HEK293 (cell line): ENCODE data around the gene LRRC27.

Experiments
- CTCF ChIA-PET: fragments of 350-600 bp; formaldehyde crosslinking; extraction: SDS; loops from one replicate; lab custom pipeline; 2021; ENCODE audit warnings: antibody characterized with exemption; lab: Yijun Ruan, JAX
- POLR2A ChIA-PET: fragments of 300-600 bp; formaldehyde crosslinking; extraction: SDS; loops from one replicate; lab custom pipeline; 2020; ENCODE audit warnings: antibody characterized with exemption, inconsistent platforms; lab: Yijun Ruan, JAX
- H3K27ac ChIP-seq: fragments of 200-500 bp; sonication (Bioruptor generic); 2 replicates; pipeline ENCODE4 v1.5.1; 2014; ENCODE audit warnings: low read depth, low read length, control low read depth, inconsistent platforms; ENCODE audit errors: extremely low read depth
- H3K36me3 ChIP-seq, 2 experiments: fragments of 200-500 bp in 1 of 2; sonication (Bioruptor generic) in 1 of 2; 1 replicate in 1 of 2; 2 replicates in 1 of 2; pipeline ENCODE4 v1.5.1; 2014 to 2017; ENCODE audit warnings: inconsistent platforms in 2 of 2, low read length in 2 of 2; ENCODE audit not compliant: control insufficient read depth in 2 of 2, insufficient read depth in 1 of 2
- H3K4me1 ChIP-seq: fragments of 200-500 bp; sonication (Bioruptor generic); 2 replicates; pipeline ENCODE4 v1.5.1; 2014; ENCODE audit warnings: mild to moderate bottlenecking, low read length, inconsistent platforms; ENCODE audit not compliant: control insufficient read depth, insufficient read depth
- H3K4me3 ChIP-seq: 2 replicates; pipeline ENCODE4 v1.5.1; 2011; ENCODE audit warnings: low read depth, mild to moderate bottlenecking, control low read depth, low read length, moderate library complexity
- H3K9me3 ChIP-seq: fragments of 200-500 bp; sonication (Bioruptor generic); 2 replicates; pipeline ENCODE4 v1.5.1; 2014; ENCODE audit warnings: low read depth, low read length, inconsistent platforms; ENCODE audit not compliant: control insufficient read depth, insufficient read depth
- GLIS2 ChIP-seq: fragments of 450-650 bp; formaldehyde crosslinking; IDR thresholded peaks from 2 replicates; pipeline ENCODE4 v1.5.1; 2016; ENCODE audit warnings: missing biosample characterization, missing genetic modification characterization
- IKZF3 ChIP-seq: fragments of 450-650 bp; IDR thresholded peaks from 2 replicates; pipeline ENCODE4 v1.5.0; 2018; ENCODE audit warnings: missing biosample characterization, mild to moderate bottlenecking, missing genetic modification characterization, moderate library complexity
- MYNN ChIP-seq: fragments of 450-650 bp; formaldehyde crosslinking; IDR thresholded peaks from 2 replicates; pipeline ENCODE4 v1.5.1; 2016; ENCODE audit warnings: missing biosample characterization, missing genetic modification characterization, borderline replicate concordance
- MZF1 ChIP-seq: fragments of 450-650 bp; formaldehyde crosslinking; IDR thresholded peaks from 2 replicates; pipeline ENCODE4 v1.5.1; 2017; ENCODE audit warnings: missing biosample characterization, missing genetic modification characterization, borderline replicate concordance
- PRDM10 ChIP-seq: fragments of 450-650 bp; formaldehyde crosslinking; IDR thresholded peaks from 2 replicates; pipeline ENCODE4 v1.5.1; 2016; ENCODE audit warnings: missing biosample characterization, missing genetic modification characterization
- SCRT2 ChIP-seq: fragments of 450-650 bp; formaldehyde crosslinking; IDR thresholded peaks from 2 replicates; pipeline ENCODE4 v1.5.1; 2016; ENCODE audit warnings: missing biosample characterization, missing genetic modification characterization
- ZIC2 ChIP-seq: fragments of 450-650 bp; formaldehyde crosslinking; IDR thresholded peaks from 2 replicates; pipeline ENCODE4 v1.5.1; 2016; ENCODE audit warnings: missing biosample characterization, missing genetic modification characterization
- ZNF155 ChIP-seq: fragments of 450-650 bp; formaldehyde crosslinking; IDR thresholded peaks from 2 replicates; pipeline ENCODE4 v1.5.1; 2016; ENCODE audit warnings: missing biosample characterization, missing genetic modification characterization
- ZNF174 ChIP-seq: fragments of 450-650 bp; formaldehyde crosslinking; IDR thresholded peaks from 2 replicates; pipeline ENCODE4 v1.5.0; 2017; ENCODE audit warnings: missing biosample characterization, mild to moderate bottlenecking, missing genetic modification characterization
- ZNF211 ChIP-seq: fragments of 450-650 bp; formaldehyde crosslinking; IDR thresholded peaks from 2 replicates; pipeline ENCODE4 v1.5.1; 2016; ENCODE audit warnings: low read depth, missing biosample characterization, missing genetic modification characterization
- ZNF324 ChIP-seq: fragments of 450-650 bp; formaldehyde crosslinking; IDR thresholded peaks from 2 replicates; pipeline ENCODE4 v1.5.1; 2016; ENCODE audit warnings: missing biosample characterization, missing genetic modification characterization
- ZNF350 ChIP-seq: fragments of 450-650 bp; formaldehyde crosslinking; IDR thresholded peaks from 2 replicates; pipeline ENCODE4 v1.5.0; 2017; ENCODE audit warnings: missing biosample characterization, mild to moderate bottlenecking, missing genetic modification characterization
- ZNF416 ChIP-seq: fragments of 450-650 bp; formaldehyde crosslinking; IDR thresholded peaks from 2 replicates; pipeline ENCODE4 v1.5.1; 2016; ENCODE audit warnings: missing biosample characterization, missing genetic modification characterization
- ZNF521 ChIP-seq: fragments of 450-650 bp; formaldehyde crosslinking; IDR thresholded peaks from 2 replicates; pipeline ENCODE4 v1.5.1; 2017; ENCODE audit warnings: missing biosample characterization, mild to moderate bottlenecking, missing genetic modification characterization
- ZNF585B ChIP-seq: fragments of 450-650 bp; formaldehyde crosslinking; IDR thresholded peaks from 2 replicates; pipeline ENCODE4 v1.5.1; 2016; ENCODE audit warnings: missing biosample characterization, missing genetic modification characterization
- ZNF610 ChIP-seq: fragments of 450-650 bp; formaldehyde crosslinking; IDR thresholded peaks from 2 replicates; pipeline ENCODE4 v1.5.1; 2016; ENCODE audit warnings: missing biosample characterization, missing genetic modification characterization, borderline replicate concordance
- ZNF626 ChIP-seq: fragments of 450-650 bp; sonication (Bioruptor Pico); formaldehyde crosslinking; IDR thresholded peaks from 2 replicates; pipeline ENCODE4 v1.5.1; 2018; ENCODE audit warnings: missing biosample characterization, missing genetic modification characterization, inconsistent platforms
- ZNF664 ChIP-seq: fragments of 450-650 bp; formaldehyde crosslinking; IDR thresholded peaks from 2 replicates; pipeline ENCODE4 v1.5.1; 2016; ENCODE audit warnings: missing biosample characterization, missing genetic modification characterization
- TF ChIP-seq, protein P1 (sequence below): fragments of 450-650 bp; formaldehyde crosslinking; IDR thresholded peaks from 2 replicates; pipeline ENCODE4 v1.5.1; 2016; ENCODE audit warnings: missing biosample characterization, missing genetic modification characterization
- TF ChIP-seq, protein P2 (sequence below): fragments of 450-650 bp; formaldehyde crosslinking; IDR thresholded peaks from 2 replicates; pipeline ENCODE4 v1.5.1; 2017; ENCODE audit warnings: missing biosample characterization, missing genetic modification characterization
- TF ChIP-seq, protein P3 (sequence below): sonication (generic); formaldehyde crosslinking; IDR thresholded peaks from 2 replicates; pipeline ENCODE4 v1.8.1; 2022; ENCODE audit warnings: mild to moderate bottlenecking, moderate library complexity, missing genetic modification reagents

LRRC27 gene

DNA sequence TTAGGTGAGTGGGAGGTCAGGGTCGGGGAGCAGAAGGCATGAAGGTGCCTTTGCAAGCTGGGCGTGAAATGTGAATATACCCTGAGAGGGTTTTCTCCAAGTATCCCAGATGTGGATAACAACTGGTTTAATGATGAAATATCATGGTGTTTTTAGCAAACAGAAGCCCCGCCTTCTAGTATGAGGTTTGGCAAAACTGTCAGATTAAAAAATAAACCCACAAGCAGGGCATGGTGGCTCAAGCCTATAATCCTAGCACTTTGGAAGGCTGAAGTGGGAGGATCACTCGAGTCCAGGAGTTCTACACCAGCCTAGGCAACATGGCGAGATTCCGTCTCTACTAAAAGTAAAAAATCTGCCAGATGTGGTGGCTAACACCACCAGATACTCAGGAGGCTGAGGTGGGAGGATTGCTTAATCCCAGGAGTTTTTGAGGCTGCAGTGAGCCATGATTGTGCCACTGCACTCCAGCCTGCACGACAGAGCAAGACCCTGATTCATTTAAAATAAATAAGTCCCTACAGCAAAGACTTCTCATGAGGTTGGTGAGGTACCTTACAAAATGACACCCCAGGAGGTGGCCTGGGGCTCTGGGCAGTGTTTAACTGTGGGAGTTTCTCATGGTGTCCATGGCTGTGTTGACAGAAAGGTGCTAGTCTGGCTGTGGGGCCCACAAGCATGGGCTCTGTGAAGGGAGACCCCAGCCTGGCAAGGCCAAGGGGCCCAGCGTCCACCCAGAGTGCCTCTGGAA, 58.4 kb downstream of the LRRC27 start:
- Histone ChIP-seq H3K36me3 (no peaks in the 10 kb centered on the region), H3K4me1 (peaks cover 3% of the 10 kb centered on the region; the same call in 1 of the 2 replicates), H3K27ac (no peak overlapping the region), H3K9me3 (no peaks in the 10 kb centered on the region), H3K4me3 (no peak overlapping the region)
- ChIA-PET CTCF (interaction anchor here (0.5 to 1.1 kb wide), 3 partner anchors 61 to 113 kb away, joined by 3 read pairs; no protein-coding TSS in a partner anchor), POLR2A (no interaction called here)
- no peak for TF ChIP-seq ZNF585B (tag by site-specific recombination)
- no peak for TF ChIP-seq ZNF664
- TF ChIP-seq, all 188 proteins: peak for 0

DNA sequence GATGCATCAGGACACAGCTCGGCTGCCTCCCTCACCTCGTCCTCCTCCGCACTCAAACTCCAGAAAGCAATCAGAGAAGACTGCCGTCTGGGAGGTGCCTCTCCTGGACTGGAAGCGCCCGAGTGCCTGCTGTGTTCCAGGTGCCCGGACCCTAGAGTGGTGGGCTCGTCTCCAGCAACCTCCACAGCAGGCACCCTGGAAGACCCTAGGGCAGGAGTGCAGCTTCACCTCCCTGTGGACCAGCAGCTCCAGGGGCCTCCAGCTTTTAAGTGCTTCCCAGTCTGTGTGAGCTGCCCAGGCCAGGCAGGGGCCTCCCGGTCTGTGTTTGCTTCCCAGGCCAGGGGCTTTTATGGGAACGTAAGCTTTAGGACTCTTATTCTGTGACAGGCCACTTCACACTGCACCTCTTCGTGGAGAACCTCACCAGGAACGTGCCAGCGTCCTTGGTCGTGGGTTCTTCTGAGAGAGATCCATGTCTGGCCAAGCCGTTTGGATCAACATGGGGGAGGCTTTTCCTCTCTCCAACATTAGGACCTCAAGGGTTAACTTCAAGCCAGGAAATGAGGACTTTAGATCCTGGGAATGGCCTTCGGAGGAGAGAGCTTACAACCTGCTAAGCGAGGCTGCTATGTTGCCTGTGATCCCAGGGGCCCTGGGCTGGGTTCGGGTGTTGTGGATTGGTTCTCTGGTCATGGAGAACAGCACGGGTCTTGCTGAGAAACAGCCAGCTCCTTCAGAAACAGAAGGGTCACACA, 59.1 kb downstream of the LRRC27 start:
- H3K9me3 ChIP-seq: no peaks in the 10 kb centered on the region
- H3K4me1 ChIP-seq: peaks cover 3% of the 10 kb centered on the region; the same call in 1 of the 2 replicates
- H3K4me3 ChIP-seq: no peak overlapping the region
- H3K36me3 ChIP-seq: no peaks in the 10 kb centered on the region
- no peak overlapping the region for H3K27ac ChIP-seq
- CTCF ChIA-PET: interaction anchor here (1.1 kb wide), 1 partner anchor 60 kb away, joined by 3 read pairs; no protein-coding TSS in a partner anchor
- TF ChIP-seq GLIS2 (tag by site-specific recombination) (0 out of 2 replicates have a peak, but pooled peaks have one; percentile 32), ZNF626 (tag by site-specific recombination) (no peak), ZIC2 (tag by site-specific recombination) (peak; percentile 42), MYNN (tag by site-specific recombination) (peak; percentile 88)
- POLR2A ChIA-PET: interaction anchor here (0.8 kb wide), 1 partner anchor 56 kb away, joined by 3 read pairs; no protein-coding TSS in a partner anchor

DNA sequence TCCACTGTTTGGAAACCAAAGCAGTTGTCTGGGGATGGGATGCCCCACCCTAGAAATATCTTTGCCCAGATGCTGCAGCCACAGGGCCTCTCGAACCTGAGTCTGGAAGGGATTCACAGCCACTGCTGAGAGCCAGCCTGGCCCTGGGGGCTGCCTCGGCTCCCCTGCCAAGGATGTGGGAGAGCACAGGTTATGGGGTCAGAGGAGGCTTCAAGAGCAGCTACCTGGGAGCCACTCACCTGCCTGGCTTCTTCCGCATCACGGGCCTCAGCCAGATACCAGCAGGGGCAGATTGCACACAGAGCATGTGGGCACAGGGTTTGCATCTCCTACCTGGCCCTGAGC, 59.7 kb downstream of the LRRC27 start:
- Histone ChIP-seq H3K9me3 (no peaks in the 10 kb centered on the region), H3K4me1 (peaks cover 3% of the 10 kb centered on the region; the same call in 1 of the 2 replicates), H3K36me3 (no peaks in the 10 kb centered on the region), H3K27ac (no peak overlapping the region), H3K4me3 (no peak overlapping the region)
- TF ChIP-seq ZNF324 (tag by site-specific recombination) (no peak), ZNF610 (tag by site-specific recombination) (no peak), ZNF350 (tag by site-specific recombination) (no peak), ZNF174 (tag by site-specific recombination) (no peak), ZNF211 (tag by site-specific recombination) (no peak), SCRT2 (no peak), ZIC2 (tag by site-specific recombination) (no peak), ZNF416 (no peak), IKZF3 (tag by site-specific recombination) (no peak), MZF1 (tag by site-specific recombination) (no peak), ZNF521 (no peak), ZNF155 (tag by site-specific recombination) (no peak), PRDM10 (tag by site-specific recombination) (no peak)
- TF ChIP-seq, protein P1, sequence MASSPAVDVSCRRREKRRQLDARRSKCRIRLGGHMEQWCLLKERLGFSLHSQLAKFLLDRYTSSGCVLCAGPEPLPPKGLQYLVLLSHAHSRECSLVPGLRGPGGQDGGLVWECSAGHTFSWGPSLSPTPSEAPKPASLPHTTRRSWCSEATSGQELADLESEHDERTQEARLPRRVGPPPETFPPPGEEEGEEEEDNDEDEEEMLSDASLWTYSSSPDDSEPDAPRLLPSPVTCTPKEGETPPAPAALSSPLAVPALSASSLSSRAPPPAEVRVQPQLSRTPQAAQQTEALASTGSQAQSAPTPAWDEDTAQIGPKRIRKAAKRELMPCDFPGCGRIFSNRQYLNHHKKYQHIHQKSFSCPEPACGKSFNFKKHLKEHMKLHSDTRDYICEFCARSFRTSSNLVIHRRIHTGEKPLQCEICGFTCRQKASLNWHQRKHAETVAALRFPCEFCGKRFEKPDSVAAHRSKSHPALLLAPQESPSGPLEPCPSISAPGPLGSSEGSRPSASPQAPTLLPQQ: no peak
- TF ChIP-seq, protein P2, sequence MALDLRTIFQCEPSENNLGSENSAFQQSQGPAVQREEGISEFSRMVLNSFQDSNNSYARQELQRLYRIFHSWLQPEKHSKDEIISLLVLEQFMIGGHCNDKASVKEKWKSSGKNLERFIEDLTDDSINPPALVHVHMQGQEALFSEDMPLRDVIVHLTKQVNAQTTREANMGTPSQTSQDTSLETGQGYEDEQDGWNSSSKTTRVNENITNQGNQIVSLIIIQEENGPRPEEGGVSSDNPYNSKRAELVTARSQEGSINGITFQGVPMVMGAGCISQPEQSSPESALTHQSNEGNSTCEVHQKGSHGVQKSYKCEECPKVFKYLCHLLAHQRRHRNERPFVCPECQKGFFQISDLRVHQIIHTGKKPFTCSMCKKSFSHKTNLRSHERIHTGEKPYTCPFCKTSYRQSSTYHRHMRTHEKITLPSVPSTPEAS: no peak
- TF ChIP-seq, protein P3, sequence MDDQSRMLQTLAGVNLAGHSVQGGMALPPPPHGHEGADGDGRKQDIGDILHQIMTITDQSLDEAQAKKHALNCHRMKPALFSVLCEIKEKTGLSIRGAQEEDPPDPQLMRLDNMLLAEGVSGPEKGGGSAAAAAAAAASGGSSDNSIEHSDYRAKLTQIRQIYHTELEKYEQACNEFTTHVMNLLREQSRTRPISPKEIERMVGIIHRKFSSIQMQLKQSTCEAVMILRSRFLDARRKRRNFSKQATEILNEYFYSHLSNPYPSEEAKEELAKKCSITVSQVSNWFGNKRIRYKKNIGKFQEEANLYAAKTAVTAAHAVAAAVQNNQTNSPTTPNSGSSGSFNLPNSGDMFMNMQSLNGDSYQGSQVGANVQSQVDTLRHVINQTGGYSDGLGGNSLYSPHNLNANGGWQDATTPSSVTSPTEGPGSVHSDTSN: no peak
- POLR2A ChIA-PET: interaction anchor here (0.8 kb wide), 1 partner anchor 55 kb away, joined by 3 read pairs; no protein-coding TSS in a partner anchor
- CTCF ChIA-PET: interaction anchor here (1.1 kb wide), 1 partner anchor 59 kb away, joined by 3 read pairs; no protein-coding TSS in a partner anchor
